GM19035 (cell line): ENCODE data around the gene ANO3.
A peak's percentile ranks its signal among the peaks of the same experiment; 100 is the strongest.
"Not testable (repeated sequence)": the region's sequence is repeated elsewhere in the genome, so short reads cannot be mapped to it uniquely, and the experiment has no call there.

Experiments
- ATAC-seq: cut with Tn5 transposase; IDR thresholded peaks from one replicate; pipeline ENCODE4 v1.9.1; 2021; ENCODE audit not compliant: unreplicated experiment

The ANO3 gene

DNA sequence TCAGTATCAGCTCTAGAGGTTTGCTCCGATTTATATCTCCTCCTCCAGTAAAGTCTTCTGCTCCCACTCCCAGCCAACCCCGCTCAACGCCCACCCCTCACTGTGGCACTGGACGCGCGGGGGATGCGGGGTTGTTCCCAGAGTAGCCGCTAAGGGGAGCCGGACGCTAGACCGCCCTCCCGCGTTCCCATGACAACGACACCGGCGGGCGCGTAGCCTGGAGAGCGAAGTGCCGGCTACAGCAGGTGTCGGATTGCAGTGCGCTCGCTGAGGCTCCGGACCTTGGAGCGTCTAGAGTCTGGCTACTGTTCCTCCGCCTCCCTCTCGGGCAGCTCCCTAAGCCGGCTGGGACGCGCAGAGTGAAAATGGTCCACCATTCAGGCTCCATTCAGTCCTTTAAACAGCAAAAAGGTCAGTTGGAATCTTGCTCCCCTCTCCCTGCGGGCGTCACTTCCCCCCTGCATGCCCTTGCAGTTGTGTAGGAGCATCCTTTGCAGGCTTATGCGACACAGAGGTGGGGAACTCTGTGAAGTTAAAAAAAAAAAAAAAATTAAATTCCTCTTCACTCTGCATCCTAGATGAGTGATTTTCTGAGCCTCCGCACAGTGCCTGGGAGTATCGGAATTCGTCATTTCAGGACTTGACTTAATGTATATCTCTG is at the start of gene ANO3:
TSS of gene ANO3 (plus strand) at position 220 of the 661 bp plus-strand sequence. CDS start at position 366, 146 bp downstream.
- peak; percentile 98 for ATAC-seq

DNA sequence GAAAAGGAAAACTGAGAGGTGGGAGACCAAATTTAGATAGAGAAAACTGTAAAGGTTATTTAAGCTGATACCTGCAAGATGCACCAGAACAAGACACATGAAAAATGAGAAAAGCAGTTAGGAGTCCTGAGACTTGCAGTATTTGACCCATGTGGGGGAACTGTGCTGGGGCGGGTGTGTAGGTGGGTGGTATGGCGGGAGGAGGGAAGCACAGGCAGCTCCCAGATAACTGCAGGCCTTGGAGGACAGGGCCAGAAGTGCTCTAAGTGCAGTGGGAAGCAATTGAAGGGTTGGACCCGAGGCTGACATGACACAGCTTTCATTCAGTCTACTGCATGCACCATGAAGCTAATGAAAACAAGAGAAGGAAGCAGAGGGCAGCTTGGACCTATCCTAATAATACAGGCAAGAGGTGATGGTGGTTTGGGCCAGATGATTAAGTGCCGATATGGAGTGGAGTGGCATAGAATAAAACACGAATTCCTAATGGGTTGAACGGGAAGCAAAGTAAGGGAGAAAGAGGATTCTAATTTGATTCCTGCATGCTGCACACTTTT is 48.0 kb upstream of the ANO3 start:
- ATAC-seq, result no peak

DNA sequence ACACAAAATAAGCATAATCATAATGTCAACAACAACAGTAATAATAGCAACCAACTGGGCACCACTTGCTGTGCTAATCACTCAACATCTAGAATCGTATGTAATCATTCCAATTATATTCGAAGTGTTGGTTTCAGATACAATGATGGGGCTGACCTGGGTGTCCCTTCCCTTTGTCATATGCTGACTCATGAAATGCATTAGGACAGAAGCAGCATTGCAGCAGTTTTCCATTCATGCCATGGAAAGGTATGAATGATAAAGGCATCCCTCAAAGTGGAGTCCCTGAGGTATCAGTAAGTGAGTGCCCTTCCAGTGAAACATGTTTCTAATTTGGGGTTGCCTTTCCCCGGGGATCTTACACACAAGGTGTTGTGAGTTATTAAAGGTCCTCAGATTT is 46.3 kb upstream of the ANO3 start:
- ATAC-seq, result no peak

DNA sequence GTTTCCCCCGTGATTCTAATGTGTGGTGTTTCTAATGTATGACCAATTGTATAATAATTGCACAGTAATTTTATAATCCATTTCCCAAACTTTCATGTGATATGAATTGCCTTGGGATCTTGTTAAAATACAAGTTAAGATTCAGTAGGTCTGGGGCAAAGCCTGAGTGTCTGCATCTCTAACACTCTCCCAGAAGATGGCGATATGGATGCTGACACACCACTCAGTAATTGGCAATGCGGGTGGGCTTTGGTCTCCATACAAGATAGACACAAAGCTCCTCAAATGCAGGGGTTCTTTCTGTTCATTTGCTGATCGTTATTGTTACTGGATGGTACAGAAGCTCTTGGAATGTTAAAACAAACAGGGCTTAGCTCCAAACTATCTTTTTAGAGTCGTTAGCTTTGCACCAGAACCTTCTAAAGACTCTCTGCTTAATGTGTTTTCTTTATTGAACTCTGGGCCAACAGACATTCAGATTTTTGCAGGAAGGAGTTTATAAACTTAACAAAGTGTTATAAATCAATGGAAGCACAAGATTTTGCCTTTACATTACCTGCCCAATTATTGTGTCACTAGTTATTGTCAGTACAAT is 45.4 kb upstream of the ANO3 start:
- no peak for ATAC-seq

DNA sequence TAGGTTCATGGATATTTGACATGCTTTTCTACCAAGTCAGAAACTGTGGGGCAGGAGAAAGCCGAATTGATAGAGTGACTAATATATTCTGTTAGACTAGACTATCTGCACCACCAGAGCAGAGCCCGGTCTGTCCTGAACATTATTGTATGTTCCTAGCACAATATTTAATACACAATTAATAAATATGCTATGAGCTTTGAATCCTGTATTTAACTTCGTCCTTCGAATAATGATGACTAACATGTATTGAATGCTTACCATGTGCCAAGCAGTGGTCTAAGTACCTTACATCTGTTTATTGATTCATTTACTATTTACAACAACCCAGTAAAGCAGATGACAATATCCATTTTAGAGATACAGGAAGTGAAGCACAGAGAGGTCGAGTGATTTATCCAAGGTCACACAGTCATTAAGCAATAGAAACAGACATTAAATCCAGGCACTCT is 44.8 kb upstream of the ANO3 start:
- no peak for ATAC-seq

DNA sequence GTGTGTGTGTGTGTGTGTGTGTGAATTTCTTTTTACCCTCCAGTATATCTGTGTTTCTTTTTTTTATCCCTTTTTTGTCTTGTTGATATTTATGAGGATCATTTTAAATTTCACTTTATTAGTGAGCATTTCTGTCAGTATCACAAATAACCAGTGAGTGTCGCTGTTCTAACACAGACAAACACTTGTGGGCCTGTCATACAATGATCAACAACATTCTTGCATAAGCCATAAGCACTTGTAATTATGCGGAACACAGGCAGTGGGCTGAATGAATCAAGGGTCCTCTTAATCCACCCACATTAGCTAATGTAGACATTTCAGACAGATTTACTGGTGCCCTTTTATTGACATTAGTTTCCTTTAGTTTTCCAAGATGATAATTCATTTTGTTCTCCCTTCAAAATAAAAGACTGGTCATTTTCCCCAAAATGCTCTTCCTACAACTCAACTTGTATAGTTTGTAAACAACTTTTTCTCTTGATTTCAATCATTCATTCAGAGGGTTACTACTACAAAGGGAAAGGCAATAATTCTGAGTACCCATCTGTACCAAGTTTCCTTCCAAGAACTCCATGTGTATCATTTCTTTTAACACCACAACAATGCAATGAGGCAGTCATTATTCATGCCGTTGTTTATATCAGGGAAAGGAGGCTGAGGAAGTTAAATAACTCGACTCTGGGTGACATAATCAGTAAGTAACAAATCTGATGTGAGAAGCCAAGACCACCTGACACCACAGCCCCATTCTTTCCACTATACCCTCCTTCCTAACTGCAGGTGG is 34.5 kb upstream of the ANO3 start:
- peak; percentile 90 for ATAC-seq

DNA sequence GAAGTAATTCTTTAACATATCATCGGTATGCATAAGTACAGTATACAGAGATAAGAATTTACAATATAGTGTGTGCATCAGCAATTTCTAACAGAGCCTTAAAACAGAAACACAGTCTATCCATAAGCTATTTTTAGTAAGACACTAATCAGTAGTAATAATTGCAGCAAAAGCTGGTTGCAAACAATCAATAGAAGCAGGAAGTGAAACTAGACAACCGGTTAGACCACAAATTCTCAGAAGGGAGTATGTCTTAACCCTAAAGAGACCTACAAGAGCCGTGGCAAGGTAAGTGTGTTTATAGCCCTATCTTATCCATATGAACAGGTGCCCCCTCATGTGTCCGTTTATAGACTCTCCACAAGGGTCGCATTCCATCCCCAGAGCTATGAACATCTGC is 15.6 kb upstream of the ANO3 start:
- ATAC-seq, result not testable (repeated sequence)

DNA sequence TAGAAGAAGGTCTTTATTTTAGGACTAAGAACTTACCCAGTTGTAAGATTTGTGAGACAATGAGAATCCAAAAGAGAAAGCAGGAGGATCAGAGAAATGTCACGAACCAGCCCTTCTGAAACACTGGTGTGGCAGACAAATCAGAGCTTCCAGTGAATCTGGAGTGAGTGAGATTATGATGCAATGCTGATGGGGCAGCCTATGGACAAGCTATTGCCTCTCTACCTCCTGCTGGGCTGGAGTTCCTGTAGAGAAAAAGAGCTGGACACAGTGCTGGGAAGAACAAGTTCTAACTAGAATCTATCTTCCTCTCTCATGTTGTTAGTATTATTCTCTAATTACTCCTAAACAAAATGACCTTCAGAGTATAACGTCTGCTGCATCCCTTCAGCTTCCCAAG is 12.0 kb upstream of the ANO3 start:
- ATAC-seq, result no peak

DNA sequence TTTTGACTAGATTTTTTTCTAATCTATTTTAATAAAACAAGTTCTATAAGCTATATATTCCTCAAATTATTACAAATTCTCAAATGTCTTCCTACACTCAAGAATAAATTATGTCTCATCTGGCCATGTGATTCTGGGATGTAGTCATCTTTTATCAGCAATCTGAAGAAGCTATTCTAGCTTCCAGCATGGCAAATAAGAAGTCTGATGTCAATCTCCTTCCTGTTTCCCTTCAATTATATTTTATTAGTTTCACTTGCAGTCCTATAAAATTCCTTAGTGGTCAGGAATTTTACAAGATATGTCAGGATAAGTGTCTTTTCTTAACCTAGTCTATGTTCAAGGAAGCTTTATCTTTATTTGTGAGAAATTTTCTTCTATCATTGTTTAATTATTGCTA is 10.4 kb upstream of the ANO3 start:
- no peak for ATAC-seq

DNA sequence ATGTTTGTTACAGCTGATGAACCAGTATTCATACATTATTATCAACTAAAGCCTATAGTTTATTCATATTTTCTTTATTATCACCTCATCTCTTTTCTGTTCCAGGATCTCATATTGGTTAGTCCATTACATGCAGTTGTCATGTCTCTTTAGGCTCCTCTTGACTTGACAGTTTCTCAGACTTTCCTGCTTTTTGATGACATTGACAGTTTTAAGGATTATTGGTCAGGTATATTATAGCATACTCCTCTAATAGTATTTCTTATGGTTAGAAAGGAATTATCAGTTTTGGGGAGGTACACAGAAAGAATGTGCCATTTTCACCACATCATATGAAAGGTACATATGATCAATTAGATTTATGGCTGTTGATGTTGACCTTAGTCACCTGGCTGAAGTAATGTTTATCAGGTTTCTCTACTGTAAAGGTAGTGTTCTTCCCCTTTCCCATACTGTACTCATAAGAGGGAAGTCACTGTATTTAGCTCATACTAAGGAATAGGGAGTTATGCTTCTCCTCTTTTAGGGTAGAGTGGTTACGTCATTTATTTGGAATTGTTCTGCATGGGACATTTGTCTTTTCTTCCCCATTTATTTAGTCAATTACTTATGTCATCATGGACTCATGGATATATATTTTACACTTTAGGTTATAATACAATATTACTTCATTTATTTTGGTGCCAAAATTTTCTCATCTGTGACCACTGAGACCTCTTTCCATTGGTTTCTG is 9.4 kb upstream of the ANO3 start:
- no peak for ATAC-seq

DNA sequence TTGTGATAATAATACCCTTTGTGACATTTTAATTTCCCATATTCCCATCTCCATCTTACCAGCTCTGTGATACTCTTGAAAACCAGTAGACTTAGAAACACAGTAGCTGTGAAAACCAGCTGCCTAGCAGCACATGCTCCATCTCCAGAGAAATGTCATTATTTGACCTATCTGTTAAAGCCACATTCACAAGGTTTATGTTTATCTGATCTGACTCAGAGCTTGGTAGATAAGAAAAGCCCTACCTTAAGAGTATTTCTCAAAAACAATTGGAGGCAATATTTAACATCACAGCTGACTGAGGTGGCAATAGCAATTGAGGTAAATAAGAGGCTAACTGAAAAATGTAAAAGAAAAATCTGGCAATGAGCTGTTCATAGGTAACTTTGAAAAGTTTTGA is 8.1 kb upstream of the ANO3 start:
- no peak for ATAC-seq

DNA sequence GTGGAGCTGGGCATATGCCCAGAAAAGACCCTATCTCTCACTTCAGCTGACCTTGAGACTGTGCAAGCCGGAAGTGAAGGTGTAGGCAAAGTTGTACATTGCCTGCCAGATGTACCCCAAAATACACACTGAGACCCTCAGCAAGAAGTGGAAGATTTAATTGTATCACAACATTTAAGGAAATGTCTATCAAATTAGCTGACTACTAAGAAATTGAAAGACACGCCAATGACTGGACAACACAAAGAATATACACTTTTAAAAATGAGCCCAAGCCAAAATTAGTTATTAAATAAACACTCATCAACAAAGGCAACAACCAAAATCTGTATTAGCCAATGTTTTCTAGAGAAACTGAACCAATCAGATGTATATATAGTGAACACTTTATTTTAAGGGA is 7.7 kb upstream of the ANO3 start:
- no peak for ATAC-seq

DNA sequence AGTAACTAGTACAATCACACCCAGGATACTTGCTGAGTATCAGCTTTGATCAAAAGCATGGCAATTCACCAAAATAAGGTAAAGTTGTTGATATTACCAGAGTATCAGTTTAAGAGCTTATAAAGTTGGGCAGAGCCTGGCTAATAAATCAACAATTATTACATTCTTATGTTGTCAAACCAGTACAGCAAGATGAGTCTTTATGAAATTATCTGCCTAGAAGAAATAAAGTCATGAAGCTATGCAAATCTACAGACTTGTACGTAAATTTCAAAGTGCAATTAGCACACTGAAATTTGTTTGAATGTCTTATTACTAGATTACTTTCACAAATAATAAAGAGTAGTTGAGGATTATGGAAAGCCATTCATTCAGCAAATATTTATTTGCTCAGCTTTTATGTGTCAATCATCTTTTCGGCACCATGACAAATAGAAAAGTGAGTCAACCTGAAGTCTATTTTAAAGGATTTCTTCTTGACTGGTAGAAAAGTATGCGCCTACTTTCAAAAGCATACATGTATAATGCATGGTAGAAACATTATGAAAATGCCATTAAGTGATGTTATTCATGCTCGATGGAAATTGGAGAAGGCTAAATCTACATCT is 5.0 kb upstream of the ANO3 start:
- ATAC-seq, result no peak

DNA sequence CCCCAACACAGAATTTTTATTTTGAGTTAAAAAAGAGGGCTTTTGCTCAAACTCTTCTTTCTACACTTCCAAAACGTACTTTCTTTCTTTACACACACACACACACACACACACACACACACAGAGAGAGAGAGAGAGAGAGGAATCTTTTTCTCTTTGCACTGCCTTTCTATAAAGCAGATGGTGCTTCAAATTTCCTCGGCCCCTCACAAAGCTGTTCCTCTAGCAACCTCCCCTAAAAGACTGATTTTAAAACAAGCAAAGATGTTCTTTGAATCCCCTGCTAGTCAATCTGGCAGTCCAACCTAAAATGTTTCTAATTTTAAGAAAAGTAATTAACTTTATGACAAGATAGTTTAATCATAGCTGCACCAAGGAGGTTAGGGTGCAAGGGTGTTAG is 2.7 kb upstream of the ANO3 start:
- ATAC-seq, result no peak

DNA sequence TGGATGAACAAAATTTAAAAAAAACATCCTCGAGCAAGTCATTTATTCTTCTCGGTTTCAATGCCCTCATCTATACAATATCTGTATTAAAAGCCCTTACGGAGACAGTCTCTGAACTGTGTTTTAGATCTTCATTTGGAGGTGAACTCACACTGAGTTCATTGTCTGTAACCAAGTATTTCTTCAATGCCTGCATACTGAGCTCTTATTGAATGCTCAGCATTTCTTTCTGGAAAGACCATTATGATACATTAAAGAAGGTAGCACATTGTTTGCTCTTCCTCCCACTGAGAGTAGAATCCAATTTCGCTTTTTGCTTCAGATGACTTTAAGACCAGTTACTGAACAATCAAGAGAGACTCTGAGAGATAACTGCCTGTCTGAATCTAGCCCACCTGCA is 1.7 kb upstream of the ANO3 start:
- no peak for ATAC-seq

DNA sequence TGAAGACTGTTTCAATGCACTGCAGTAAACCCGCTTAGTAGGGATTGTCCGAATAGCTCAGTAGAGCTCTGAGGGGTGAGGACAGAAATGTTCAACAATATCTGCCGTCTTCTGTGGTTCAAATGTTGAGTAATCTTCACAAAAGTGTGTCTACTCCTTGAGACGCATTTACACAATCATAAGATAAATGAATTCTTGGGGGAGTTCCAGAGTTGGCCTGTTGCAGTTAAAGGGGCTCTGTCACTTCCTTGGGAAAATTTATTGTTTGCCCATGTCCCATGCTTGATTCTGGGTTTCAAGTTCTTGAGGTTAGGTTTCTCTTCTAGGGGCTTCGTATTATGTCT is 614 bp downstream of the ANO3 start:
- ATAC-seq, result no peak

DNA sequence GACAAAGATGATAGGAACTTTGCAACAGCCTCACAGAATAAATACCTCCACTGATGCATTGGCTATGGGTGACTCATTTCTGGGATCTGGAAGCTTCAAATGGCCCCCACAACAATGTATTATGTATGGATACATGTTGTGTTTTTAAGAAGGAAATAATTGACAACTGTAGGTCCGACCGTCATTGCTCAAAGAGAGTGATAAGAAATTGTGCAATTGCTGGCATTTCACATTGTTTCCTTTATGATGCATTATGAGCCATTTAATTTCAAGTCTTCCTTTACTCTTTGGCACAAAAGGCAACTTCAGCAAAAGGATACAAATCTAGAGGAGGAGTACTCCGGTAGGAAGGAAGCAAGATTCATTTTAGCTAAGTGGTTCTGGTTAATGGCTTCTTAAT is 2.0 kb downstream of the ANO3 start:
- no peak for ATAC-seq

DNA sequence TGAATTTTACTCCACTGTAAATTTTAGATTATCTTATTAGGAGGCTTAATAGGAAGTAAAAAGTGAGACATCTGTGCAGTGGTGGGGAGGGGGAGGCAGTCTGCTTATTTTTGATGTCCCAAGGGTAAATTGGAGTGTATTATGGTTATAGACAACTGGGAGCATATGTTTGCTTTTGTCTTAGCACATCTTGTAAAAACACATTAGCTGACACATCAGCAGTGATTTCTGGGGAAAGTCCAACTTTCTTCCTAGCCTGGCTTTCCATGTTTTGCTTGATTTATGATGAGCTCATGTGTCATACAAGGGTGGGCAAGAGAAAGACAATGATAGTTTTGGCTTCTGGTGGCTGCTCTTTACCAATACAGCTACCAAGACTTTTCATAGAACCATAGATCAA is 4.0 kb downstream of the ANO3 start:
- ATAC-seq, result no peak

DNA sequence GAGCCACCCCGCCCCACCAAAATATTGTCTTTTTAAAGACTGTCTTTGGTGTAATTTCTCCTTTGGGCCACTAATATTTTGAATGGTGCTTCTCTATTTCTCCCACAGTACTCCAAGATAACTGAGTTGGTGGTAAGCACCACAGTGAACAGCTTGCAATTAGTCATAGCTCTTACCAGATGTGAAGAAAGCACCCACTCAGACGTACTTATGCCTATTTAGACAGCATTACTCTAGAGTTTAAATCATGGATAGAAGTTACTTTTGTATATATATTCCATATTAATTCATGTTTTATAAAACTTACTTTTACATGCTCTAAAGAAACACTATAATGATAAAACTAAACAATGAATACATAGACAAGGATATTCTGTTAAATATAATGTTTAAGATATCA is 12.7 kb downstream of the ANO3 start:
- ATAC-seq, result no peak

DNA sequence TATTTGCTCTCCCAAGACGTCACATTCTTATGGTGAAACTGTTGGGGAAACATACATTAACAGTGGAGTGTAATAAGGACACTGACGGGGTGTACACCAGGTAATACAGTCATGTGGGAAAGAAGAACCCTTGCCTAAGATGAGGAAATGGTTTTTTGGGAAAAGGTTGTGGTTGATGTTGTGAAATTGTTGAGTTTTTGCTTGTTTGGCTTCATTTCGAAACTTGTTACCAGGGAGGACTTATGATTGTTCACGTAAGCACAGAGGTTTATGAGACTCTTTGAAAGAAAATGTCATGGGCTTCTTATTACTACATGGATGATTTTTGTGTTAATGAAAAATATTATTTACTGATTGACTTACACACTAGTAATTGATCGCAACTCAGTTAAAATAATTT is 16.8 kb downstream of the ANO3 start:
- no peak for ATAC-seq

DNA sequence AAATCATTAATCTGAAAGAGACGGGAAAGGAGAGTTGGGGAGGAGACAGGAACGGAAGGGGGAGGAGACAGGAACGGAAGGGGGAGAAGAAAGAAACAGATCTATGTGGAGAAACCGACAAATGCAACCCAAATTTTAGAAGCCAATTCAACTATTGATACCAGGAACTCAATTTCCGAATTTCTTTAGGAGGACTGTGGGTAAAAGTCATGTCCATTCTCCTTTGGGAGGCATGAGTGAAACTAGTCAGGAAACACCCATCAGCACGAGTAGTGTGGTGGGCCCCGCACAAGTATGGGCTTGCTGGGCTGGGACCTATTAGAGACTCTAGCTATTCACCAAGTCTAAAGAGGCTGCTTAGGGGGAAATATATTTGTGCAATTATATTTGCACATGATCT is 18.1 kb downstream of the ANO3 start:
- ATAC-seq, result no peak
